ENCODE data around the gene TAF4. TPM values are rescaled to one million over a fixed set of nuclear protein-coding genes. Genes with fewer than 3 reads are reported as not detected.

TAF4 gene
- total RNA-seq, 4 donors from 2014 or later: 13.9 to 22.0 (median 18.6) TPM

GRCh38 chr20:61965606-61966491, 99.8 kb downstream of the TAF4 start:
- no peaks in the 10 kb centered on the region for H3K4me1 ChIP-seq
- no peak for DNase-seq
- 27 to 50% methylated on average over 4 to 11 of the region's 49 CpGs for WGBS, 2 donors
- no peaks in the 10 kb centered on the region for H3K9me3 ChIP-seq
- intact Hi-C loops (cut with DNase I): no loop called here
- no peak overlapping the region for H3K27ac ChIP-seq
- no peaks in the 10 kb centered on the region for H3K36me3 ChIP-seq
- H3K4me3 ChIP-seq (replicated peaks in 1 of 3): no peak overlapping the region
- no peak for TF ChIP-seq CTCF (IDR thresholded peaks at IDR 0.05)
- no peak for TF ChIP-seq POLR2A (IDR thresholded peaks at IDR 0.05)
- peaks cover 7% of the 10 kb centered on the region for H3K27me3 ChIP-seq

GRCh38 chr20:61964675-61965605, 100.7 kb downstream of the TAF4 start:
- intact Hi-C loops (cut with DNase I): no loop called here
- H3K4me1 ChIP-seq: no peaks in the 10 kb centered on the region
- TF ChIP-seq POLR2A (IDR thresholded peaks at IDR 0.05): no peak
- TF ChIP-seq CTCF (IDR thresholded peaks at IDR 0.05): no peak
- 26 to 29% methylated on average over 22 of the region's 41 CpGs for whole genome bisulfite sequencing, 2 donors
- H3K27me3 ChIP-seq: peaks cover 7% of the 10 kb centered on the region
- no peak overlapping the region for H3K27ac ChIP-seq
- H3K4me3 ChIP-seq (replicated peaks in 1 of 3): no peak overlapping the region
- DNase-seq: no peak
- H3K36me3 ChIP-seq: no peaks in the 10 kb centered on the region
- H3K9me3 ChIP-seq: no peaks in the 10 kb centered on the region

- no peaks in the 10 kb centered on the region for H3K9me3 ChIP-seq
- DNase-seq: no peak
- no peak overlapping the region for H3K4me3 ChIP-seq (replicated peaks in 1 of 3)
- no peak overlapping the region for H3K27ac ChIP-seq
- TF ChIP-seq POLR2A (IDR thresholded peaks at IDR 0.05): no peak
- no peak for TF ChIP-seq CTCF (IDR thresholded peaks at IDR 0.05)
- H3K4me1 ChIP-seq: no peaks in the 10 kb centered on the region
- WGBS, 2 donors: 91 to 93% methylated on average over 8 of the region's 8 CpGs
- intact Hi-C loops (cut with DNase I): no loop called here
- H3K27me3 ChIP-seq: peaks cover 7% of the 10 kb centered on the region
- no peaks in the 10 kb centered on the region for H3K36me3 ChIP-seq
Measured at GRCh38 chr20:61963885-61964674, 101.6 kb downstream of the TAF4 start.

GRCh38 chr20:61963149-61963548, 102.5 kb downstream of the TAF4 start:
- Histone ChIP-seq H3K4me3 (replicated peaks in 1 of 3) (no peak overlapping the region), H3K27ac (no peak overlapping the region), H3K27me3 (peaks cover 7% of the 10 kb centered on the region), H3K36me3 (no peaks in the 10 kb centered on the region), H3K4me1 (no peaks in the 10 kb centered on the region), H3K9me3 (no peaks in the 10 kb centered on the region)
- intact Hi-C loops (cut with DNase I): no loop called here
- no peak for DNase-seq
- TF ChIP-seq CTCF (IDR thresholded peaks at IDR 0.05): no peak
- TF ChIP-seq POLR2A (IDR thresholded peaks at IDR 0.05): no peak
- whole genome bisulfite sequencing, 2 donors: 63 to 70% methylated on average over 9 of the region's 9 CpGs

Data from thyroid gland (tissue), 4 donors.